SIG-M5 treated with dmso at 0.1 percent for 504 hours (cell line): ENCODE data around the gene PCDH9.
"Not testable (repeated sequence)": the region's sequence is repeated elsewhere in the genome, so short reads cannot be mapped to it uniquely, and the experiment has no call there.

Experiments used
- DNase-seq: peaks from one replicate; lab custom pipeline; 2025; ENCODE audit not compliant: unreplicated experiment; lab: John Stamatoyannopoulos, UW

PCDH9 gene

GRCh38 chr13:66322193-66322740 is 907.9 kb downstream of the PCDH9 start:
- DNase-seq: no peak

- no peak for DNase-seq
Observed at GRCh38 chr13:66314911-66315310, 915.2 kb downstream of the PCDH9 start.

- DNase-seq: no peak
Observed at GRCh38 chr13:66313413-66313812, 916.7 kb downstream of the PCDH9 start.

GRCh38 chr13:66312312-66313087 is 917.6 kb downstream of the PCDH9 start:
- no peak for DNase-seq

GRCh38 chr13:66305961-66306617 is 924.0 kb downstream of the PCDH9 start:
- no peak for DNase-seq

GRCh38 chr13:66301482-66301881 is 928.7 kb downstream of the PCDH9 start:
- no peak for DNase-seq

GRCh38 chr13:66301006-66301405 is 929.1 kb downstream of the PCDH9 start:
- DNase-seq: no peak

- DNase-seq: no peak
Observed at GRCh38 chr13:66296875-66297274, 933.3 kb downstream of the PCDH9 start.

- DNase-seq: no peak
Observed at GRCh38 chr13:66296328-66296727, 933.8 kb downstream of the PCDH9 start.

GRCh38 chr13:66286806-66287205 is 943.3 kb downstream of the PCDH9 start:
- DNase-seq: not testable (repeated sequence)

GRCh38 chr13:66275416-66275815 is 954.7 kb downstream of the PCDH9 start:
- no peak for DNase-seq

GRCh38 chr13:66273011-66273410 is 957.1 kb downstream of the PCDH9 start:
- DNase-seq: no peak

- no peak for DNase-seq
Observed at GRCh38 chr13:66266761-66267160, 963.4 kb downstream of the PCDH9 start.

GRCh38 chr13:66266348-66266747 is 963.8 kb downstream of the PCDH9 start:
- DNase-seq: no peak

- DNase-seq: no peak
Observed at GRCh38 chr13:66265371-66265770, 964.8 kb downstream of the PCDH9 start.

GRCh38 chr13:66264971-66265370 is 965.2 kb downstream of the PCDH9 start:
- no peak for DNase-seq

- no peak for DNase-seq
Observed at GRCh38 chr13:66262330-66262729, 967.8 kb downstream of the PCDH9 start.

GRCh38 chr13:66259426-66259825 is 970.7 kb downstream of the PCDH9 start:
- not testable (repeated sequence) for DNase-seq
